NCI-H1930 (cell line): Measurements from ENCODE around the gene MYCN.
"Not testable (repeated sequence)": the region's sequence is repeated elsewhere in the genome, so short reads cannot be mapped to it uniquely, and the experiment has no call there.

ENCODE experiments used
- DNase-seq, 2 experiments: peaks; one replicate each; lab custom pipeline; 2025; lab: John Stamatoyannopoulos, UW

MYCN gene

GRCh38 chr2:15943378-15944280 is 3.3 kb downstream of the MYCN start:
- DNase-seq = no peak

GRCh38 chr2:15944325-15945017 is 4.1 kb downstream of the MYCN start:
- DNase-seq = no peak

GRCh38 chr2:15945909-15946705 is 5.8 kb downstream of the MYCN start:
- DNase-seq = no peak

DNA sequence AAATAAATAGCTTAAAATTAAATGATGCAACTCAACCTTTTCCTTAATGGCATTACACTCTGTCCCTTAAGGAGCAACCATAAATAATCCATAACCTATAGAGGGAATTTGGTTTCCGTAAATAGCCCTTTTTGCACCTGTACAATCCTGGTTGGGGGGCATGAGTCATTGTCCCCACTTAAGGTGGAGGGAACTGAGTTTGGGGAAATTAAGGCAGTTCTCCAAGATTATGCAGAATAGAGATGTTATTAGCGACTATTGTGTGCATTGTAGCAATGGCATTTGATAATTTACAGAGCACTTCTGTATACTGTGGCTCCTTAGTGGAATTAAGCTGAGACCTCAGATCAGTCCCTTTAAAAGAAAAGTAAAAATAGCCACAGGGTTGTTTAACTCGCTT is 6.6 kb downstream of the MYCN start:
- no peak for DNase-seq

DNA sequence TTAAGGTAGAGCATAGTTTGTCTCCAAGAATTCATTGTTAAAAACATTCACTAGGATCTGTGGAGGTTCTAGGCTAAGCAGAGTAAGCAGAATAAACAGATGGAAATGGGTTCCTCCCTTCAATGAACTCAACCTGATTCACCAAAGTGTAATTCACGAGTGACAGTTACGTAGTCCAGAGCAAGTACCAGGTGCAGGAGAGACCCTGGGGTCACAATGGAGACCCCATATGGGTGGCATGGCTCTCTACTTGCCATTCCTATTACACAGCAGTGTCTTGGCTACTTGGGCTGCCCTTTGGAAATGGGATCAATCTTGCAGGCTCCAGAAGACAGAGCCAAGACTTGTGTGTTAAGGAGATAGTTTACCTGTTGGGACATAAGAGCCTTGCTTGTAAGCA is 7.1 kb downstream of the MYCN start:
- DNase-seq = no peak

GRCh38 chr2:15948704-15948957 is 8.3 kb downstream of the MYCN start:
- no peak for DNase-seq

- no peak for DNase-seq
These were observed 8.8 kb downstream of the MYCN start for GRCh38 chr2:15949126-15949525.

DNA sequence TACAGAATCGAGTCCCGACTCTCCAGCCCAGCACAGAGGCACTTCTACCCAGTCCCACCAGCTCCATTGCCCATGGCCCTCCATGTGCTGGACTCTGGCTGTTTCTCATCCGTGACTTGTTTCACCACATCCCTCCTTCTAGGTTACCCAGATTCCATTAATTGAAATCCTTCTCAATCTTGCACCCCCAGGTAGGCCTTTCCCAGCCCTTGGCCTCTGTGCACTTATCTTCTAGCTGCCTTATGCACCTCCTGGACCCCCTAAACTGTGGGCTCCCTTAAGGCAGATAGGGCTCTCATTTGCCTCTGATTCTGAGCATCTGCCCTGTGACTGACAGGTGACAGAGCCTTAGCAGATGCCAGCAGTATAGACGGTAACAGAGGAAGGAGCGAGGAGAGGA is 9.2 kb downstream of the MYCN start:
- no peak for DNase-seq

DNA sequence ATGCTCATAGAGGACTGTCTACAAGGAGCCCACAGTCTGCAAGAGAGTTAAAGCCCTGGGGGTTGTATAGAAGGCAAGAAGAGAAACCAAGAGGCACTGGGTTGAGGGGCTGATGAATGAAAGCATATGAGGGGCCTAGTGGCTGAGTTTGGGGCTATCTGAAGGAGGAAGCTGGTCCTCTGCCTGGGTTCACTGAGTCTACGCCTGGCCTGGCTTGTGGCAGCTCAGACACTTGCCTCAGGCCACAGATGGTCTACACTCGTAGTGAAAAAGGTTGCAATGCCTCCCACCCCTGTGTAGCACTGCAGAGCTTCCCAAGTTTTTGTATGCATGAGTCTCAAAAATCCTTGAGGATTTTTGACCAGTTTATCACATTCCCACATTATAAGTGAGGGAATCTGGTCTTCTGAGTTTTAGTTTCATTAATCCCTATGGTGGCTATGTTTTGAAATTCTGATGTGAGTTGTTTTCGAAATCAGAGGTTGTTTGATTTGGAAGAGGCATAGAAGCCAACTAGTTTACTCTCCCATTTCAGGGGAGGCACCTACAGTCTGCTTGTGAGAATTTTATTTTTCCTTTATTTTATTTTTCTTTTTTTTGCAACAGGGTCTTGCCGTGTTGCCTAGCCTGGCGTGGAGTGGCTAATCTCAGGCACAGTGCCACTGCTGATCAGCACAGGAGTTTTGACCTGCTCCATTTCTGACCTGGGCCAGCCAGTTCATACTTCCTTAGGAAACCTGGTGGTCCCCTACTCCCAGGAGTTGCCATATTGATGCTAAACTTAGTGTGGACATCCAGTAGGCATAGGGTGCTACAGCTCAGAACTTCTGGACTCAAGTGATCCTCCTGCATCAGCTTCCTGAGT is 10.0 kb downstream of the MYCN start:
- no peak for DNase-seq

GRCh38 chr2:15951936-15952335 is 11.6 kb downstream of the MYCN start:
- DNase-seq = not testable (repeated sequence)

GRCh38 chr2:15952451-15953146 is 12.2 kb downstream of the MYCN start:
- no peak for DNase-seq

DNA sequence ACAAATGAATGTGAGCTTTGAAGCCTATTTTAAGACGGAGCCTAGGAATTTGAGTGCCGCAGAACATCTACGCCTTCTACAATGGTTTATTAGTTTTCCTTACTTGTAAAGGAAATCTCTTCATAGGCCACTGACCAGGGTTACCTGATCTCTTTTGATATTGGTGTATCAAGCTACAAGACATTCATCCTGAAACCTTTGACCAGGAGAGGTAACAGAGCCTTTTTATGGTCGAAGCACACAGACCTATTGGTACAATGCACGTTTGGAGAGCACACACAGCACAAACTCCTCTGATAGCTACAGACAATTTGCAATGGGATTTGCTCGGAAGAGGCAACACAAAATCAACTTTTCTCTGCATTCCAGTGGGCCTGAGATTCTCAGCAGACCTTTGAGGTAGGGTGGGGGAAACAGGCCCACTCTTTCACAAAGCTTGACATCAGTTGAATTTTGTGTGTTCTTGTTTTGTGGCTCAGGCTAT is 12.8 kb downstream of the MYCN start:
- no peak for DNase-seq

DNA sequence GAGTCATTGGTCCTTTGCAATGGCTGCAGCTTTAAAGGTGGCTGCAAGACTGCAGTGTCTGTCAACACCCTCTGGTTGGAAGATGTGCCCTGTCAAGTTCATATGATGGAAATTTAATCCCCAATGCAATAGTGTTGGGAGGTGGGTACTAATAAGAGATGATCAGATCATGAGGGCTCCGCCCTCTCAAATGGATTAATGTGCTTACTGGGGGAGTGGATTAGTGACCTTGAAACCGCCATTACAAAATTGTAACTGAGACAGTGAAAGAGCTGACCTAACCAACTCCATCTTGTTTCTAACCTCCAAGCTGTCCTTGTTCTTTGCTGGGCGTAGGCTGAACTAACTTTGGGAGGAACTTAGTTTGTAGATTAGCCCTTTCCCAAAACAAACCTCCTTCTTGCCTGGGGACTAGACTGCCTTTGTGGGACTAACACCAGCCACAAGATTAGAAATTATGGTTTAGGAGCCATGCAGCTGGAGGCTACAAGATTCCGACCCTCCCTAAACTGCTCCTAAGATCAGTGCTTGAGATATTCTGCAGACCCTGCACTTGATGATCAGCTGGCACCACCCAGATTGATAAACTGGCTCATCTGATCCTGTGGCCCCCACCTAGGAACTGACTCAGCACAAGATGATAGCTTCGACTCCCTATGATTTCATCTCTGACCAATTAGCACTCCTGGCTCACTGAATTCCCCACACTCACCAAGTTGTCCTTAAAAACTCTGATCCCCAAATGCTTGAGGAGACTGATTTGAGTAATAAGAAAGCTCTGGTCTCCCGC is 13.7 kb downstream of the MYCN start:
- no peak for DNase-seq

GRCh38 chr2:15954761-15955160 is 14.4 kb downstream of the MYCN start:
- no peak for DNase-seq

GRCh38 chr2:15955232-15955988 is 15.1 kb downstream of the MYCN start:
- DNase-seq = no peak

GRCh38 chr2:15956230-15956629 is 15.9 kb downstream of the MYCN start:
- DNase-seq = no peak

- DNase-seq = no peak
These were observed 16.7 kb downstream of the MYCN start for GRCh38 chr2:15956751-15957736.
